Ishikawa (cell line): ENCODE data around the gene KMT2D.

Source experiments
- CEBPB ChIP-seq: IDR thresholded peaks from 2 replicates; pipeline ENCODE4 v1.6.1; 2012
- EGR1 ChIP-seq: IDR thresholded peaks from 2 replicates; pipeline ENCODE4 v1.6.1; 2012
- EP300 ChIP-seq: IDR thresholded peaks from 2 replicates; pipeline ENCODE4 v1.6.1; 2012; ENCODE audit warnings: borderline replicate concordance
- FOXM1 ChIP-seq: IDR thresholded peaks from 2 replicates; pipeline ENCODE4 v1.6.1; 2012; ENCODE audit warnings: low read depth, borderline replicate concordance
- NFIC ChIP-seq: IDR thresholded peaks from 2 replicates; pipeline ENCODE4 v1.6.1; 2012
- RAD21 ChIP-seq: IDR thresholded peaks from 2 replicates; pipeline ENCODE4 v1.6.1; 2012; ENCODE audit warnings: low read depth
- TAF1 ChIP-seq: IDR thresholded peaks from 2 replicates; pipeline ENCODE4 v1.6.1; 2012; ENCODE audit warnings: low read depth, mild to moderate bottlenecking
- TCF12 ChIP-seq: IDR thresholded peaks from 2 replicates; pipeline ENCODE4 v1.6.1; 2012; ENCODE audit warnings: low read depth
- TEAD4 ChIP-seq: IDR thresholded peaks from 2 replicates; pipeline ENCODE4 v1.6.1; 2012
- YY1 ChIP-seq: IDR thresholded peaks from 2 replicates; pipeline ENCODE4 v1.6.1; 2012; ENCODE audit warnings: low read depth
- ZBTB7A ChIP-seq: IDR thresholded peaks from 2 replicates; pipeline ENCODE4 v1.6.1; 2012; ENCODE audit warnings: low read depth
- TF ChIP-seq, protein P1 (sequence below): IDR thresholded peaks from 2 replicates; pipeline ENCODE4 v1.6.1; 2012
- TF ChIP-seq, protein P2 (sequence below): IDR thresholded peaks from 2 replicates; pipeline ENCODE4 v1.6.1; 2012; ENCODE audit warnings: low read depth, mild to moderate bottlenecking

DNA sequence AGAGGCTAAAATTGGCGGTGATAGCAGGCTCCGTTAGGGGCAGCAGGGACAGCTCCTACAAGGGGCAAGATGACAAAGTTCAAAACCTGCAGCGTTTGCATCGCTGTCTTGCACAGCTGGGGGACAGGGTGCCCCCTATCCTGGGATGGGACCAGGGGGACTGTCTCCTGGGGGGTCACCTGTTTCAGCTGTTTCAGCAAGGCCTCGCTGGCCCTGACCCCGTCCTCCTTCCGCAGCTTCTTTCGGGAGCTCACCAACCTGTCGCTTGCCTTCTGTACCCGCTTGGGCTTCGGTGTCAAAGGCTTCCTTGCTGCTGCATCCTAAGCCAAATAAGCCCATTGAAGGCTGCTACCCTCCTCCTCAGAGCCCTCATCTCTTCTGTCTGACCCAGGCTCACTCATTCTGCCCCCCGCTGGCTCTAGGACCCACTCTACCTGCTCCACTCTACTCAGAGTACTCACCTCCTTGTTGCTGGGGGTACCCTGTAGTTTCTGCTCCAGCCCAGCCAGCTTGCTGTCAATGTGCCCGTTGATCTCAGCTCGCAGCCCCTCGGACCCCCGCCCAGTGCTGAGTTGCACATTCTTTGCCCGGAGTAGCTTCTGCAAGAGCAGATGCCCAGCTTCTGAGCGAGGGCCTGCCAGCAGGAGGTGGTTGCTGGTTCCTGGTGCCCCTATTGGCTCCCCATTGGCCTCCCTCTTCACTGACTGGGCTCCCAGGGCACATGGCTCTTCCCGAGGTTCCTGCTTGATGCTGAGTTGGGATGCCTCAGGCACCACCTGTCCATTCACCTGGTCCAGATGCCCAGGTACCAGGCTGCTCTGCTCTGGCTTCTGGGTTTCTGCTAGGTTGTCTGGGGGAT, 29.7 kb downstream of the KMT2D start:
- no peak for TF ChIP-seq EP300
- no peak for TF ChIP-seq TEAD4
- TF ChIP-seq CEBPB = no peak
- TF ChIP-seq YY1 = no peak
- TF ChIP-seq NFIC = no peak
- TF ChIP-seq TAF1 = no peak
- no peak for TF ChIP-seq EGR1
- no peak for TF ChIP-seq TCF12
- no peak for TF ChIP-seq RAD21
- TF ChIP-seq FOXM1 = no peak
- TF ChIP-seq, protein P1, sequence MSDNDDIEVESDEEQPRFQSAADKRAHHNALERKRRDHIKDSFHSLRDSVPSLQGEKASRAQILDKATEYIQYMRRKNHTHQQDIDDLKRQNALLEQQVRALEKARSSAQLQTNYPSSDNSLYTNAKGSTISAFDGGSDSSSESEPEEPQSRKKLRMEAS = no peak
- no peak for TF ChIP-seq ZBTB7A
- TF ChIP-seq, protein P2, sequence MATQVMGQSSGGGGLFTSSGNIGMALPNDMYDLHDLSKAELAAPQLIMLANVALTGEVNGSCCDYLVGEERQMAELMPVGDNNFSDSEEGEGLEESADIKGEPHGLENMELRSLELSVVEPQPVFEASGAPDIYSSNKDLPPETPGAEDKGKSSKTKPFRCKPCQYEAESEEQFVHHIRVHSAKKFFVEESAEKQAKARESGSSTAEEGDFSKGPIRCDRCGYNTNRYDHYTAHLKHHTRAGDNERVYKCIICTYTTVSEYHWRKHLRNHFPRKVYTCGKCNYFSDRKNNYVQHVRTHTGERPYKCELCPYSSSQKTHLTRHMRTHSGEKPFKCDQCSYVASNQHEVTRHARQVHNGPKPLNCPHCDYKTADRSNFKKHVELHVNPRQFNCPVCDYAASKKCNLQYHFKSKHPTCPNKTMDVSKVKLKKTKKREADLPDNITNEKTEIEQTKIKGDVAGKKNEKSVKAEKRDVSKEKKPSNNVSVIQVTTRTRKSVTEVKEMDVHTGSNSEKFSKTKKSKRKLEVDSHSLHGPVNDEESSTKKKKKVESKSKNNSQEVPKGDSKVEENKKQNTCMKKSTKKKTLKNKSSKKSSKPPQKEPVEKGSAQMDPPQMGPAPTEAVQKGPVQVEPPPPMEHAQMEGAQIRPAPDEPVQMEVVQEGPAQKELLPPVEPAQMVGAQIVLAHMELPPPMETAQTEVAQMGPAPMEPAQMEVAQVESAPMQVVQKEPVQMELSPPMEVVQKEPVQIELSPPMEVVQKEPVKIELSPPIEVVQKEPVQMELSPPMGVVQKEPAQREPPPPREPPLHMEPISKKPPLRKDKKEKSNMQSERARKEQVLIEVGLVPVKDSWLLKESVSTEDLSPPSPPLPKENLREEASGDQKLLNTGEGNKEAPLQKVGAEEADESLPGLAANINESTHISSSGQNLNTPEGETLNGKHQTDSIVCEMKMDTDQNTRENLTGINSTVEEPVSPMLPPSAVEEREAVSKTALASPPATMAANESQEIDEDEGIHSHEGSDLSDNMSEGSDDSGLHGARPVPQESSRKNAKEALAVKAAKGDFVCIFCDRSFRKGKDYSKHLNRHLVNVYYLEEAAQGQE = no peak
